ENCODE data around the gene OR6S1.

DNA sequence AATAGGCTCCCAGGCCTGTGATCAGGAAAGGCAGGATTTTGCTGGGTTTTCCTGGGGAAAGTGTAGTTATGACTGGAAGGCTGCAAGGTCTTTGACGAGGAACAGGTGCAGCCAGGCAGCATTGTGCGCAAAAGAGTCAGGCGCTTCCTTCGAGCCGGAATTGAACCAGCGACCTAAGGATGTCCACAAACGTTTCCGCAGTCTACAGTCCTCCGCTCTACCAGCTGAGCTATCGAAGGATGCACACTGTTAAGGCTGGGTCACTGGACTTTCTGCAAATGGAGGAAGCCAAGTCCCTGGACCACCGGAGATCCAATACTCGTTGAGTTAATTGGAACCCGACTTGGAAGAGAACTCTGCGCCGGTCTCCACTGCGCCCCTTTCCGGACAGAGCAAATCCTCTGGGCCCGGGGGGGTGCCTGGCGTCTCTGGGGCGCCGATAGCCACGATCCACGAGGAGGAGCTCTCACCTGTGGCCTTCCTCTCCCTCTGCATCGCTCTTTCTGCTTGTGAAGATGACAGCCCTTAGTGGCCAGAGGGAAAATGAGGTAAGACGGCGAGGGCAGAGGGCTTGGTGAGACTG, 18.4 kb upstream of the OR6S1 start:
- TF ChIP-seq, protein P1, sequence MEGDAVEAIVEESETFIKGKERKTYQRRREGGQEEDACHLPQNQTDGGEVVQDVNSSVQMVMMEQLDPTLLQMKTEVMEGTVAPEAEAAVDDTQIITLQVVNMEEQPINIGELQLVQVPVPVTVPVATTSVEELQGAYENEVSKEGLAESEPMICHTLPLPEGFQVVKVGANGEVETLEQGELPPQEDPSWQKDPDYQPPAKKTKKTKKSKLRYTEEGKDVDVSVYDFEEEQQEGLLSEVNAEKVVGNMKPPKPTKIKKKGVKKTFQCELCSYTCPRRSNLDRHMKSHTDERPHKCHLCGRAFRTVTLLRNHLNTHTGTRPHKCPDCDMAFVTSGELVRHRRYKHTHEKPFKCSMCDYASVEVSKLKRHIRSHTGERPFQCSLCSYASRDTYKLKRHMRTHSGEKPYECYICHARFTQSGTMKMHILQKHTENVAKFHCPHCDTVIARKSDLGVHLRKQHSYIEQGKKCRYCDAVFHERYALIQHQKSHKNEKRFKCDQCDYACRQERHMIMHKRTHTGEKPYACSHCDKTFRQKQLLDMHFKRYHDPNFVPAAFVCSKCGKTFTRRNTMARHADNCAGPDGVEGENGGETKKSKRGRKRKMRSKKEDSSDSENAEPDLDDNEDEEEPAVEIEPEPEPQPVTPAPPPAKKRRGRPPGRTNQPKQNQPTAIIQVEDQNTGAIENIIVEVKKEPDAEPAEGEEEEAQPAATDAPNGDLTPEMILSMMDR (IDR thresholded peaks at IDR 0.05) = no peak
- no peak for TF ChIP-seq POLR2A (IDR thresholded peaks at IDR 0.05)

All from ovary (tissue), 3 donors.